IMR-90 (cell line): ENCODE data around the gene ANKRD44. TPM values are rescaled to one million over a fixed set of nuclear protein-coding genes. Genes with fewer than 3 reads are reported as not detected.

ENCODE experiments used
- ATAC-seq: fragments of 200-7000 bp; cut with Tn5 transposase; 2 replicates; pipeline ENCODE4 v1.9.1; 2020; ENCODE audit warnings: low read depth, mild to moderate bottlenecking, moderate library complexity
- BruUV-seq: library from RNA; stranded (reverse); fragments of 400-500 nt; replicated peaks from 2 replicates; lab custom pipeline; 2021; lab: Mats Ljungman, UMichigan
- CTCF ChIA-PET: fragments of 300-600 bp; formaldehyde crosslinking; extraction: SDS; loops from one replicate; lab custom pipeline; 2021; ENCODE audit warnings: antibody characterized with exemption; lab: Yijun Ruan, JAX
- POLR2A ChIA-PET: fragments of 300-600 bp; sonication (Branson Sonifier 250); formaldehyde crosslinking; loops from one replicate; lab custom pipeline; 2022; ENCODE audit warnings: antibody characterized with exemption; ENCODE audit not compliant: unreplicated experiment; lab: Charles Lee
- DNase-seq: peaks from one replicate; pipeline ENCODE4 v3.0.0; 2013
- H2AFZ ChIP-seq: replicated peaks from 2 replicates; pipeline ENCODE3; 2013; ENCODE audit warnings: low read length, mild to moderate bottlenecking; ENCODE audit not compliant: poor library complexity
- H2AK5ac ChIP-seq: 2 replicates; pipeline ENCODE4 v1.6.1; 2013; ENCODE audit warnings: low read depth, low read length, inconsistent platforms
- H2AK9ac ChIP-seq: replicated peaks from 2 replicates; pipeline ENCODE3; 2013; ENCODE audit warnings: mild to moderate bottlenecking, low read depth, low read length, moderate library complexity; ENCODE audit not compliant: poor library complexity
- H2BK120ac ChIP-seq: 2 replicates; pipeline ENCODE4 v1.6.1; 2013; ENCODE audit warnings: low read depth, low read length, inconsistent platforms
- H2BK15ac ChIP-seq: 3 replicates; pipeline ENCODE4 v1.6.1; 2013; ENCODE audit warnings: low read depth, low read length, inconsistent platforms
- H2BK20ac ChIP-seq: 2 replicates; pipeline ENCODE4 v1.6.1; 2013; ENCODE audit warnings: low read depth, mild to moderate bottlenecking, inconsistent platforms, low read length, moderate library complexity
- H2BK5ac ChIP-seq: 2 replicates; pipeline ENCODE4 v1.6.1; 2013; ENCODE audit warnings: mild to moderate bottlenecking, low read depth, low read length, inconsistent platforms; ENCODE audit not compliant: poor library complexity, severe bottlenecking
- H3K14ac ChIP-seq: replicated peaks from 2 replicates; pipeline ENCODE4 v1.6.1; 2013; ENCODE audit warnings: low read depth, low read length, inconsistent platforms
- H3K18ac ChIP-seq: 2 replicates; pipeline ENCODE4 v1.6.1; 2013; ENCODE audit warnings: low read depth, low read length, control low read depth
- H3K23ac ChIP-seq: 2 replicates; pipeline ENCODE4 v1.6.1; 2013; ENCODE audit warnings: low read depth, low read length, inconsistent platforms
- H3K27ac ChIP-seq: 2 replicates; pipeline ENCODE4 v1.5.1; 2013; ENCODE audit warnings: mild to moderate bottlenecking, control low read depth, low read length; ENCODE audit not compliant: insufficient read depth
- H3K27me3 ChIP-seq: 2 replicates; pipeline ENCODE4 v1.6.1; 2013; ENCODE audit warnings: low read length; ENCODE audit not compliant: control insufficient read depth, insufficient read depth
- H3K36me3 ChIP-seq: 2 replicates; pipeline ENCODE4 v1.6.1; 2013; ENCODE audit warnings: low read length, mixed read lengths; ENCODE audit not compliant: control insufficient read depth, insufficient read depth
- H3K4ac ChIP-seq: 2 replicates; pipeline ENCODE4 v1.6.1; 2013; ENCODE audit warnings: low read depth, low read length, inconsistent platforms
- H3K4me1 ChIP-seq: 2 replicates; pipeline ENCODE4 v1.6.1; 2013; ENCODE audit warnings: low read length, mixed read lengths; ENCODE audit not compliant: control insufficient read depth, insufficient read depth
- H3K4me2 ChIP-seq: 2 replicates; pipeline ENCODE4 v1.6.1; 2013; ENCODE audit warnings: low read depth, mild to moderate bottlenecking, control low read depth, low read length, moderate library complexity
- H3K4me3 ChIP-seq: 2 replicates; pipeline ENCODE4 v1.5.1; 2013; ENCODE audit warnings: low read depth, mild to moderate bottlenecking, control low read depth, low read length, moderate library complexity; ENCODE audit not compliant: insufficient read depth
- H3K56ac ChIP-seq: 2 replicates; pipeline ENCODE4 v1.6.1; 2013; ENCODE audit warnings: low read length, inconsistent platforms; ENCODE audit not compliant: insufficient read depth; ENCODE audit errors: extremely low read depth
- H3K79me1 ChIP-seq, 2 experiments: 2 replicates each; pipeline ENCODE4 v1.6.1; 2013; ENCODE audit warnings: low read length in 2 of 2, inconsistent platforms in 1 of 2, low read depth in 1 of 2
- H3K9ac ChIP-seq: 2 replicates; pipeline ENCODE4 v1.6.1; 2013; ENCODE audit warnings: low read depth, low read length, control low read depth
- H3K9me1 ChIP-seq: 2 replicates; pipeline ENCODE4 v1.6.1; 2013; ENCODE audit warnings: low read length, inconsistent platforms; ENCODE audit not compliant: insufficient read depth
- H3K9me3 ChIP-seq: 2 replicates; pipeline ENCODE4 v1.6.1; 2013; ENCODE audit warnings: low read length; ENCODE audit not compliant: control insufficient read depth, insufficient read depth
- H4K20me1 ChIP-seq: 2 replicates; pipeline ENCODE4 v1.6.1; 2013; ENCODE audit warnings: low read length, inconsistent platforms; ENCODE audit not compliant: insufficient read depth
- H4K5ac ChIP-seq: 2 replicates; pipeline ENCODE4 v1.6.1; 2013; ENCODE audit warnings: mild to moderate bottlenecking, low read depth, low read length, control low read depth
- H4K8ac ChIP-seq, 2 experiments: 2 replicates each; pipeline ENCODE4 v1.6.1; 2013; ENCODE audit warnings: low read depth in 2 of 2, low read length in 2 of 2, control low read depth in 1 of 2, inconsistent platforms in 1 of 2
- H4K91ac ChIP-seq: 2 replicates; pipeline ENCODE4 v1.6.1; 2013; ENCODE audit warnings: low read depth, low read length, inconsistent platforms; ENCODE audit not compliant: insufficient read depth
- CEBPB ChIP-seq: IDR thresholded peaks from 2 replicates; pipeline ENCODE4 v1.6.1; 2012; ENCODE audit warnings: low read depth, low read length, improper control_type of control experiment
- MAFK ChIP-seq: IDR thresholded peaks from 2 replicates; pipeline ENCODE4 v1.6.1; 2012; ENCODE audit warnings: low read depth, low read length, improper control_type of control experiment
- NFE2L2 ChIP-seq: fragments of 150-350 bp; IDR thresholded peaks from 2 replicates; pipeline ENCODE4 v1.6.1; 2016; ENCODE audit warnings: low read depth, mild to moderate bottlenecking, low read length
- RAD21 ChIP-seq: IDR thresholded peaks from 2 replicates; pipeline ENCODE4 v1.6.1; 2012; ENCODE audit warnings: low read length, improper control_type of control experiment
- RFX5 ChIP-seq: IDR thresholded peaks from 2 replicates; pipeline ENCODE4 v1.8.0; 2012; ENCODE audit warnings: low read depth, mild to moderate bottlenecking, low read length, moderate library complexity
- WGBS, 2 experiments: methylation state at CpG; one replicate each; pipeline versions ENCODE4 v1.1.5 to v1.1.7; 2013; ENCODE audit warnings: missing lambda C conversion rate in 2 of 2; ENCODE audit not compliant: insufficient read length in 1 of 2; ENCODE audit errors: extremely low coverage in 2 of 2; 5-methylcytosine and 5-hydroxymethylcytosine counted together
- dilution Hi-C: fragments of 300-500 bp; cut with HindIII; formaldehyde crosslinking; loops from one replicate; pipeline ENCODE4 v1.14.3; 2018; ENCODE audit warnings: low sequenced_read_pairs; ENCODE audit not compliant: unreplicated experiment
- in situ Hi-C: fragments of 300-500 bp; cut with MboI; formaldehyde crosslinking; loops from 3 replicates; pipeline ENCODE4 v1.14.3; 2019; ENCODE audit warnings: low sequenced_read_pairs, inconsistent platforms, mixed read lengths
- intact Hi-C: fragments of 100-400 bp; cut with micrococcal nuclease; formaldehyde crosslinking; loops from 2 replicates; pipeline ENCODE4 v1.10.0; 2022
- polyA plus RNA-seq, 3 experiments: library from polyadenylated mRNA; depleted of rRNA; stranded (reverse); fragments of >200 nt; gene quantifications; 2 replicates each; pipeline ENCODE4 v1.2.3, GENCODE V29; 2012; ENCODE audit warnings: low replicate concordance in 1 of 3
- total RNA-seq: library from RNA; depleted of rRNA; stranded (reverse); fragments of >200 nt; gene quantifications from 2 replicates; pipeline ENCODE4 v1.2.3, GENCODE V29; 2012

Gene ANKRD44
- total and polyA plus RNA-seq, 2 of the 4 experiments (the other 2 are of a cell fraction) = 5.2 to 15.6 TPM

DNA sequence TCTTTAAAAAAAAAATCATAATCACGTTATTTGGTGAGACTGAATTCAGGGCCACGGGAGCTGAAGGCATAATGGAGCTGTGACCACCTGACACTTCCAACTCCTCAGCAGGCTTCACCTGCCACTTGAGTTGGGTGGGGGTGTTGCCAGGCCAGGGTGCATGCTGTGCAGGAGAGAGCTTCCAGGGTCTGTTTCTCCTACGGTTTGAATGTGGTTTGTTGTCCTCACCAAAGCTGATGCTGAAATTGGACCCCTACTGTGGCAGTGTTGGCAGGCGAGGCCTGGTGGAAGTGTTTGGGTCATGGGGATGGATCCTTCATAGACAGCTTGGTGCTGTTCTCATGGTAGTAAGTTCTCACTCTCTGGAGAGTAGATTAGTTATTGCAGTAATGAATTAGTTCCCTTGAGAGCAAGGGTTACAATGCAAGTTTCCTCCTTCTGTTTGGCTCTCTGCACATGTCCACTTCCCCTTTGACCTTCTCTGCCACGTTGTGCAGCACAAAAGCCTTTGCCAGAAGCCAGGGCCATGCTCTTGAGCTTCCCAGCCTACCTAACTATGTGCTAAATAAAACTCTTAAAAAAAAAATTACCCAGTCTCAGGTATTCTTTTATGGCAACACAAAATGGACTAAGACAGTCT, 38.3 kb upstream of the ANKRD44 start:
- no peaks in the 10 kb centered on the region for H3K4me1 ChIP-seq
- no peak overlapping the region for H3K4me3 ChIP-seq
- ATAC-seq (no peak), DNase-seq (no peak)
- no peak overlapping the region for H3K4me2 ChIP-seq
- no peaks in the 10 kb centered on the region for H3K79me1 ChIP-seq
- H2BK15ac ChIP-seq = no peak overlapping the region
- no peak for TF ChIP-seq MAFK
- no peak for TF ChIP-seq RFX5
- no peak for TF ChIP-seq CEBPB
- TF ChIP-seq RAD21 = no peak
- TF ChIP-seq NFE2L2 = no peak
- no peak overlapping the region for H4K91ac ChIP-seq
- no peaks in the 10 kb centered on the region for H3K9me3 ChIP-seq
- H4K8ac ChIP-seq = no peak overlapping the region
- H3K4ac ChIP-seq = no peak overlapping the region
- H2BK20ac ChIP-seq = no peak overlapping the region
- no TSS peak for BruUV-seq
- no peak overlapping the region for H3K9ac ChIP-seq
- H2BK5ac ChIP-seq = no peak overlapping the region
- no peaks in the 10 kb centered on the region for H3K27me3 ChIP-seq
- no peak overlapping the region for H2AK9ac ChIP-seq
- ChIA-PET POLR2A (no interaction called here), CTCF (no interaction called here)
- no peak overlapping the region for H2AK5ac ChIP-seq
- no peaks in the 10 kb centered on the region for H4K20me1 ChIP-seq
- dilution Hi-C loops (no loop called here), in situ Hi-C loops (no loop called here), intact Hi-C loops (no loop called here)
- WGBS, 2 experiments = 58% methylated on average over 2 of the region's 5 CpGs; no CpG with 5 or more reads in 1 of the 2 experiments
- no peak overlapping the region for H2BK120ac ChIP-seq
- no peak overlapping the region for H3K56ac ChIP-seq
- H3K27ac ChIP-seq = no peak overlapping the region
- H4K5ac ChIP-seq = no peak overlapping the region
- H3K18ac ChIP-seq = no peak overlapping the region
- no peak overlapping the region for H2AFZ ChIP-seq
- no peaks in the 10 kb centered on the region for H3K9me1 ChIP-seq
- H3K23ac ChIP-seq = no peak overlapping the region
- H3K36me3 ChIP-seq = no peaks in the 10 kb centered on the region
- H3K14ac ChIP-seq = no peak overlapping the region
